Caco-2 (cell line): Measurements from ENCODE around the gene HOOK1. TPM values are rescaled to one million over a fixed set of nuclear protein-coding genes. Genes with fewer than 3 reads are reported as not detected.

Experiments
- BruUV-seq: library from RNA; stranded (reverse); fragments of 400-500 nt; replicated peaks from 2 replicates; lab custom pipeline; 2021; lab: Mats Ljungman, UMichigan
- CTCF ChIA-PET: fragments of 300-600 bp; sonication (Branson Sonifier 250); formaldehyde crosslinking; loops from one replicate; lab custom pipeline; 2022; ENCODE audit warnings: antibody characterized with exemption; lab: Charles Lee
- POLR2A ChIA-PET: fragments of 300-600 bp; sonication (Branson Sonifier 250); formaldehyde crosslinking; loops from one replicate; lab custom pipeline; 2022; ENCODE audit warnings: antibody characterized with exemption; lab: Charles Lee
- DNase-seq, 2 experiments: peaks; one replicate each; pipeline versions ENCODE4 v3.0.0 to v3.0.0-alpha.2; 2020 to 2022
- H3K27me3 ChIP-seq: replicated peaks from 2 replicates; pipeline ENCODE4 v1.6.0; 2011; ENCODE audit warnings: low read length; ENCODE audit not compliant: control insufficient read depth, insufficient read depth
- H3K36me3 ChIP-seq: 2 replicates; pipeline ENCODE4 v1.5.1; 2011; ENCODE audit warnings: low read length; ENCODE audit not compliant: control insufficient read depth, insufficient read depth
- H3K4me1 ChIP-seq: fragments of 250-450 bp; sonication (Bioruptor Pico); 2 replicates; pipeline ENCODE4 v1.5.1; 2020; ENCODE audit warnings: mild to moderate bottlenecking
- H3K4me3 ChIP-seq: 2 replicates; pipeline ENCODE4 v1.5.1; 2011; ENCODE audit warnings: low read depth, mild to moderate bottlenecking, control low read depth, low read length
- H3K9me3 ChIP-seq: fragments of 250-450 bp; sonication (Bioruptor Pico); 2 replicates; pipeline ENCODE4 v1.5.1; 2020; ENCODE audit warnings: mild to moderate bottlenecking, moderate library complexity
- H3K27ac Mint-ChIP-seq: one replicate; pipeline ENCODE4 v1.8.0; 2022; ENCODE audit warnings: mixed read lengths; ENCODE audit not compliant: unreplicated experiment
- H3K27me3 Mint-ChIP-seq: one replicate; pipeline ENCODE4 v1.8.0; 2022; ENCODE audit warnings: mixed read lengths; ENCODE audit not compliant: insufficient read depth, unreplicated experiment
- H3K36me3 Mint-ChIP-seq: one replicate; pipeline ENCODE4 v1.8.0; 2022; ENCODE audit warnings: mild to moderate bottlenecking, mixed read lengths; ENCODE audit not compliant: insufficient read depth, unreplicated experiment
- H3K4me1 Mint-ChIP-seq: one replicate; pipeline ENCODE4 v1.8.0; 2022; ENCODE audit warnings: low read depth, mixed read lengths; ENCODE audit not compliant: unreplicated experiment
- H3K4me3 Mint-ChIP-seq: one replicate; pipeline ENCODE4 v1.8.0; 2022; ENCODE audit warnings: mild to moderate bottlenecking, moderate library complexity, mixed read lengths; ENCODE audit not compliant: unreplicated experiment
- H3K9me3 Mint-ChIP-seq: one replicate; pipeline ENCODE4 v1.8.0; 2022; ENCODE audit warnings: mixed read lengths; ENCODE audit not compliant: unreplicated experiment
- intact Hi-C: fragments of 100-400 bp; cut with micrococcal nuclease; formaldehyde crosslinking; loops from one replicate; pipeline ENCODE4 v1.10.0; 2022; ENCODE audit not compliant: unreplicated experiment
- total RNA-seq: library from RNA; stranded (reverse); gene quantifications from 2 replicates; pipeline ENCODE4 v1.2.3, GENCODE V29; 2022
- TF ChIP-seq, protein P1 (sequence below), 2 experiments: fragments of 200-600 bp in 1 of 2; IDR thresholded peaks; 1 replicate in 1 of 2; 2 replicates in 1 of 2; pipeline versions ENCODE4 v1.5.1 to v1.8.0; 2011 to 2022; ENCODE audit warnings: antibody characterized with exemption in 1 of 2, control low read depth in 1 of 2, inconsistent platforms in 1 of 2, low read depth in 1 of 2, low read length in 1 of 2, mild to moderate bottlenecking in 1 of 2, moderate library complexity in 1 of 2; ENCODE audit not compliant: insufficient read depth in 1 of 2, severe bottlenecking in 1 of 2, unreplicated experiment in 1 of 2

Gene HOOK1
- total RNA-seq, 1 experiment from 2014 or later, result 25.2 TPM

DNA sequence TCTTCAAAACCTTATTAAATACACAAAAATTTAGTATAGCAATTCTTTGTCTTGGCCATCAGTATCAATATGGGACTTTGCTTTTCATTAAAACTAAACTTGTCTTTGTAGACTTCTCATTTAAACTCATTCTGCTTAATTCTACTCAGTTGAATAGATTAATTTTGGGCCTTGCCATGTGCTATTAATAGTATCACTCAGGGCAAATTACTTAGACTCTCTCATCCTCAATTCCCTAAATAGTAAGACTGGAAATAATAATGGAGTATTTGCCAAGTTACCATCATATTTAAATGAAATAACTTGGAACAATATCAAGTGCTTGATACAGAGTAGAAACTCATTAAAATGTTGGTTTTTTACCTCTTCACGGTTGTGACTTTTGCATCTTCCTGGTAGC lies 13.4 kb downstream of the HOOK1 start:
- Mint-ChIP-seq H3K4me1 (no peaks in the 10 kb centered on the region), H3K36me3 (no peaks in the 10 kb centered on the region), H3K27ac (no peak overlapping the region), H3K27me3 (no peaks in the 10 kb centered on the region), H3K9me3 (no peaks in the 10 kb centered on the region), H3K4me3 (no peak overlapping the region)
- H3K4me1 ChIP-seq, result no peaks in the 10 kb centered on the region
- BruUV-seq, result no TSS peak
- no peak for DNase-seq
- H3K4me3 ChIP-seq, result no peak overlapping the region
- ChIA-PET CTCF (no interaction called here), POLR2A (no interaction called here)
- H3K9me3 ChIP-seq, result no peaks in the 10 kb centered on the region
- intact Hi-C loops, result no loop called here
- TF ChIP-seq, protein P1, sequence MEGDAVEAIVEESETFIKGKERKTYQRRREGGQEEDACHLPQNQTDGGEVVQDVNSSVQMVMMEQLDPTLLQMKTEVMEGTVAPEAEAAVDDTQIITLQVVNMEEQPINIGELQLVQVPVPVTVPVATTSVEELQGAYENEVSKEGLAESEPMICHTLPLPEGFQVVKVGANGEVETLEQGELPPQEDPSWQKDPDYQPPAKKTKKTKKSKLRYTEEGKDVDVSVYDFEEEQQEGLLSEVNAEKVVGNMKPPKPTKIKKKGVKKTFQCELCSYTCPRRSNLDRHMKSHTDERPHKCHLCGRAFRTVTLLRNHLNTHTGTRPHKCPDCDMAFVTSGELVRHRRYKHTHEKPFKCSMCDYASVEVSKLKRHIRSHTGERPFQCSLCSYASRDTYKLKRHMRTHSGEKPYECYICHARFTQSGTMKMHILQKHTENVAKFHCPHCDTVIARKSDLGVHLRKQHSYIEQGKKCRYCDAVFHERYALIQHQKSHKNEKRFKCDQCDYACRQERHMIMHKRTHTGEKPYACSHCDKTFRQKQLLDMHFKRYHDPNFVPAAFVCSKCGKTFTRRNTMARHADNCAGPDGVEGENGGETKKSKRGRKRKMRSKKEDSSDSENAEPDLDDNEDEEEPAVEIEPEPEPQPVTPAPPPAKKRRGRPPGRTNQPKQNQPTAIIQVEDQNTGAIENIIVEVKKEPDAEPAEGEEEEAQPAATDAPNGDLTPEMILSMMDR (IDR thresholded peaks at IDR 0.05; ENCODE audit: insufficient read depth in 1 of 2, low read depth in 1 of 2, low read length in 1 of 2, severe bottlenecking in 1 of 2, unreplicated experiment in 1 of 2), result no peak
- no peaks in the 10 kb centered on the region for H3K36me3 ChIP-seq
- no peaks in the 10 kb centered on the region for H3K27me3 ChIP-seq

GRCh38 chr1:59831529-59831928 lies 16.8 kb downstream of the HOOK1 start:
- H3K9me3 ChIP-seq, result no peaks in the 10 kb centered on the region
- Mint-ChIP-seq H3K9me3 (no peaks in the 10 kb centered on the region), H3K36me3 (peaks cover 9% of the 10 kb centered on the region), H3K27me3 (no peaks in the 10 kb centered on the region), H3K4me1 (no peaks in the 10 kb centered on the region), H3K27ac (no peak overlapping the region), H3K4me3 (no peak overlapping the region)
- BruUV-seq, result no TSS peak
- TF ChIP-seq, protein P1 (IDR thresholded peaks at IDR 0.05; ENCODE audit: insufficient read depth in 1 of 2, low read depth in 1 of 2, low read length in 1 of 2, severe bottlenecking in 1 of 2, unreplicated experiment in 1 of 2), result no peak
- DNase-seq, result no peak
- no peak overlapping the region for H3K4me3 ChIP-seq
- no peaks in the 10 kb centered on the region for H3K36me3 ChIP-seq
- POLR2A ChIA-PET, result no interaction called here
- CTCF ChIA-PET, result no interaction called here
- no peaks in the 10 kb centered on the region for H3K4me1 ChIP-seq
- intact Hi-C loops, result no loop called here
- H3K27me3 ChIP-seq, result no peaks in the 10 kb centered on the region

- intact Hi-C loops, result no loop called here
- ChIA-PET CTCF (no interaction called here), POLR2A (no interaction called here)
- BruUV-seq, result no TSS peak
- H3K9me3 Mint-ChIP-seq, result no peaks in the 10 kb centered on the region
- no peaks in the 10 kb centered on the region for H3K4me1 Mint-ChIP-seq
- peaks cover 12% of the 10 kb centered on the region for H3K36me3 Mint-ChIP-seq
- no peak for DNase-seq
- H3K4me3 Mint-ChIP-seq, result no peak overlapping the region
- H3K27me3 Mint-ChIP-seq, result no peaks in the 10 kb centered on the region
- TF ChIP-seq, protein P1 (IDR thresholded peaks at IDR 0.05; ENCODE audit: insufficient read depth in 1 of 2, low read depth in 1 of 2, low read length in 1 of 2, severe bottlenecking in 1 of 2, unreplicated experiment in 1 of 2), result no peak
- no peaks in the 10 kb centered on the region for H3K4me1 ChIP-seq
- H3K27ac Mint-ChIP-seq, result no peak overlapping the region
- H3K9me3 ChIP-seq, result no peaks in the 10 kb centered on the region
- no peak overlapping the region for H3K4me3 ChIP-seq
- H3K36me3 ChIP-seq, result no peaks in the 10 kb centered on the region
- no peaks in the 10 kb centered on the region for H3K27me3 ChIP-seq
Measured at GRCh38 chr1:59833022-59833421, 18.3 kb downstream of the HOOK1 start.
